OCI-LY3 (cell line): ENCODE measurements around the gene RAB5IF.

Experiments
- H2AFZ ChIP-seq: fragments of 200-600, 300-600 bp; shearing (Covaris generic); 2 replicates; pipeline ENCODE4 v1.6.0; 2014; ENCODE audit warnings: antibody characterized with exemption, low read depth, low read length
- H3K27ac ChIP-seq: fragments of 200-600, 300-600 bp; sonication (generic); 2 replicates; pipeline ENCODE4 v1.5.1; 2014; ENCODE audit warnings: mild to moderate bottlenecking, low read length, moderate library complexity, mixed read lengths
- H3K27me3 ChIP-seq: fragments of 200-600, 300-600 bp; sonication (generic); 2 replicates; pipeline ENCODE4 v1.6.1; 2014; ENCODE audit warnings: low read depth, low read length, mixed read lengths
- H3K36me3 ChIP-seq: fragments of 200-600, 300-600 bp; sonication (generic); replicated peaks from 2 replicates; pipeline ENCODE3; 2014; ENCODE audit warnings: low read depth, low read length, mixed read lengths
- H3K4me1 ChIP-seq: fragments of 300-600, 200-600 bp; sonication (generic); 2 replicates; pipeline ENCODE4 v1.6.1; 2014; ENCODE audit warnings: low read length, mixed read lengths
- H3K4me2 ChIP-seq: fragments of 200-600, 300-600 bp; sonication (generic); 2 replicates; pipeline ENCODE4 v1.6.1; 2014; ENCODE audit warnings: low read length, mixed read lengths
- H3K4me3 ChIP-seq: fragments of 300-600, 200-600 bp; sonication (generic); 2 replicates; pipeline ENCODE4 v1.5.1; 2014; ENCODE audit warnings: antibody characterized with exemption, mild to moderate bottlenecking, low read length, moderate library complexity
- H3K79me2 ChIP-seq: fragments of 300-600, 200-600 bp; shearing (Covaris generic); 2 replicates; pipeline ENCODE4 v1.6.1; 2014; ENCODE audit warnings: mild to moderate bottlenecking, low read length, mixed read lengths
- H3K9ac ChIP-seq: fragments of 300-600, 200-600 bp; shearing (Covaris generic); 2 replicates; pipeline ENCODE4 v1.6.0; 2014; ENCODE audit warnings: mild to moderate bottlenecking, low read length, moderate library complexity
- H3K9me3 ChIP-seq: fragments of 200-600, 300-600 bp; shearing (Covaris generic); 2 replicates; pipeline ENCODE4 v1.6.1; 2014; ENCODE audit warnings: low read length, mixed read lengths; ENCODE audit not compliant: insufficient read depth
- H4K20me1 ChIP-seq: fragments of 200-600, 300-600 bp; sonication (generic); 2 replicates; pipeline ENCODE4 v1.6.1; 2016; ENCODE audit warnings: low read length, mixed read lengths; ENCODE audit not compliant: insufficient read depth
- CTCF ChIP-seq: fragments of 200-600, 300-600 bp; sonication (generic); IDR thresholded peaks from 2 replicates; pipeline ENCODE4 v1.5.1; 2014; ENCODE audit warnings: antibody characterized with exemption, low read length, low read depth
- EZH2phosphoT487 ChIP-seq: fragments of 200-600 bp; shearing (Covaris generic); IDR thresholded peaks from 2 replicates; pipeline ENCODE4 v1.6.1; 2018; ENCODE audit warnings: antibody characterized with exemption, mixed run types, low read depth

Gene RAB5IF

GRCh38 chr20:36629719-36630681, 24.4 kb downstream of the RAB5IF start:
- Histone ChIP-seq H4K20me1 (no peaks in the 10 kb centered on the region), H3K27me3 (no peaks in the 10 kb centered on the region), H3K9ac (no peak overlapping the region), H3K4me3 (no peak overlapping the region), H3K9me3 (no peaks in the 10 kb centered on the region), H2AFZ (no peak overlapping the region), H3K4me2 (no peak overlapping the region), H3K4me1 (no peaks in the 10 kb centered on the region), H3K36me3 (no peaks in the 10 kb centered on the region), H3K27ac (no peak overlapping the region), H3K79me2 (no peaks in the 10 kb centered on the region)
- no peak for TF ChIP-seq EZH2phosphoT487
- TF ChIP-seq CTCF = no peak

GRCh38 chr20:36631646-36632045, 26.1 kb downstream of the RAB5IF start:
- Histone ChIP-seq H3K27ac (no peak overlapping the region), H3K27me3 (no peaks in the 10 kb centered on the region), H3K4me1 (no peaks in the 10 kb centered on the region), H3K79me2 (no peaks in the 10 kb centered on the region), H2AFZ (no peak overlapping the region), H3K36me3 (no peaks in the 10 kb centered on the region), H3K4me2 (no peak overlapping the region), H3K9ac (no peak overlapping the region), H3K9me3 (no peaks in the 10 kb centered on the region), H4K20me1 (no peaks in the 10 kb centered on the region), H3K4me3 (no peak overlapping the region)
- no peak for TF ChIP-seq EZH2phosphoT487
- no peak for TF ChIP-seq CTCF

- no peak overlapping the region for H2AFZ ChIP-seq
- no peak overlapping the region for H3K9ac ChIP-seq
Measured at GRCh38 chr20:36632147-36632486, 26.5 kb downstream of the RAB5IF start.

More at GRCh38 chr20:36632147-36632486, 26.5 kb downstream of the RAB5IF start:
- Histone ChIP-seq H3K27me3 (no peaks in the 10 kb centered on the region), H3K27ac (no peak overlapping the region), H3K4me1 (no peaks in the 10 kb centered on the region), H3K9me3 (no peaks in the 10 kb centered on the region), H3K4me2 (no peak overlapping the region), H3K79me2 (no peaks in the 10 kb centered on the region), H4K20me1 (no peaks in the 10 kb centered on the region), H3K4me3 (no peak overlapping the region), H3K36me3 (no peaks in the 10 kb centered on the region)
- TF ChIP-seq EZH2phosphoT487 (no peak), CTCF (no peak)
